ENCODE results near the gene XKR7.

Gene XKR7

GRCh38 chr20:31966991-31967655 is 828 bp upstream of the XKR7 start:
- Histone ChIP-seq H3K36me3 (ENCODE audit: control insufficient read depth, insufficient read depth, low read length, severe bottlenecking) (no peaks in the 10 kb centered on the region), H3K9me3 (ENCODE audit: control insufficient read depth, low read length) (no peaks in the 10 kb centered on the region), H3K27me3 (replicated peaks; ENCODE audit: control insufficient read depth, insufficient read depth, low read length) (peaks cover 67% of the 10 kb centered on the region), H3K9ac (ENCODE audit: low read length) (no peak overlapping the region), H3K4me3 (ENCODE audit: low read length) (no peak overlapping the region), H3K4me1 (ENCODE audit: control insufficient read depth, insufficient read depth, low read length) (no peaks in the 10 kb centered on the region)
- DNase-seq (ENCODE audit: low read depth) = no peak

- Histone ChIP-seq H3K36me3 (ENCODE audit: control insufficient read depth, insufficient read depth, low read length, severe bottlenecking) (no peaks in the 10 kb centered on the region), H3K9ac (ENCODE audit: low read length) (no peak overlapping the region), H3K4me1 (ENCODE audit: control insufficient read depth, insufficient read depth, low read length) (peaks cover 8% of the 10 kb centered on the region), H3K9me3 (ENCODE audit: control insufficient read depth, low read length) (no peaks in the 10 kb centered on the region), H3K27me3 (replicated peaks; ENCODE audit: control insufficient read depth, insufficient read depth, low read length) (peaks cover 55% of the 10 kb centered on the region), H3K4me3 (ENCODE audit: low read length) (no peak overlapping the region)
- DNase-seq (ENCODE audit: low read depth) = peak; percentile 85
These were observed 558 bp downstream of the XKR7 start for GRCh38 chr20:31968291-31969126.

DNA sequence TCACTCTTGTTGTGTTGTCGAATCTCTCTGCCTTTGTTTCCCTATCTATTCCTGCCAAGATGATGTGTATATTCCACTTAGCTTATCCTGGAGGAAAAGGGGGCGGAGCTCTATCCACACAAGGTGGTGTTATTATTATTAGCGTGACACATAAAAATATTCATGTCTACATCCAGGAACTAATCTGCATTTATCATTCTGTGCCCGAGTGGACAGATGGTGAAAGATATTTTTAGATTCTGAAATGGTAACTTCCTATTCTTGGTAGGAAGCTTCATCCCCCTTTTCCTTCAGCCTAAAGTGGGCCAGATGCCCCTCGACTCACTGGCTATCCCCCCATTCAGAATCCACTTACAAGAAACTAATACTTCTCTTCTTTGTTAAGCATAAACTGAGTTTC is 2.0 kb downstream of the XKR7 start:
- Histone ChIP-seq H3K9me3 (ENCODE audit: control insufficient read depth, low read length) (no peaks in the 10 kb centered on the region), H3K4me1 (ENCODE audit: control insufficient read depth, insufficient read depth, low read length) (peaks cover 8% of the 10 kb centered on the region), H3K9ac (ENCODE audit: low read length) (no peak overlapping the region), H3K4me3 (ENCODE audit: low read length) (no peak overlapping the region), H3K27me3 (replicated peaks; ENCODE audit: control insufficient read depth, insufficient read depth, low read length) (peaks cover 55% of the 10 kb centered on the region), H3K36me3 (ENCODE audit: control insufficient read depth, insufficient read depth, low read length, severe bottlenecking) (no peaks in the 10 kb centered on the region)
- DNase-seq (ENCODE audit: low read depth) = no peak

DNA sequence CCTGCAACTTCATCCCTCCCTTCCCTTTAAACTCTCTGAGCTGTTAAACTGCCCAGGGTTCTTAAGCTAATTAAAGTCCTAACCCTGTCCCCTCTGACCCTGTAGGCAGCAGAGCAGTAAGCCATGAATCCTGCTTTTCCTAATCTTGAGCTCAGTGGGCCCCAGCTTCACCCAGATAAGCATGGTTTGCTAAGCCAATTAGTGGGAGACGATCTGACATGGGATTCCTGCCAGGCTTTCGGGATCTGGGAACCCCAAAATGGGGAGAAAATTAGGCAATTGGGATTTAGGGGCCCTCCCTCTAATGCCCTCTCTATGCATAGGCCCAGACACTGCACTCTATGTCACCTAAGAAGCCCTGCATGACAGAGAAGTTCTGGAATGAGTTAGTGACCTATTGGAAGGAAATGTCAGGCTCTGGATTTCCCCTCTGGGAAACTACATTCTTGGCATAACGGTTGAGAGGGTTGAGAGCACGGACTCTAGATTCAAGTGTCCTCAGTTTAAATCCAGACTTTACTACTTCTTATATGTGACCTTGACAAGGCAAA is 4.6 kb downstream of the XKR7 start:
- Histone ChIP-seq H3K9ac (ENCODE audit: low read length) (no peak overlapping the region), H3K36me3 (ENCODE audit: control insufficient read depth, insufficient read depth, low read length, severe bottlenecking) (no peaks in the 10 kb centered on the region), H3K9me3 (ENCODE audit: control insufficient read depth, low read length) (no peaks in the 10 kb centered on the region), H3K4me3 (ENCODE audit: low read length) (no peak overlapping the region), H3K27me3 (replicated peaks; ENCODE audit: control insufficient read depth, insufficient read depth, low read length) (peaks cover 59% of the 10 kb centered on the region), H3K4me1 (ENCODE audit: control insufficient read depth, insufficient read depth, low read length) (peaks cover 8% of the 10 kb centered on the region)
- DNase-seq (ENCODE audit: low read depth) = peak; percentile 51

DNA sequence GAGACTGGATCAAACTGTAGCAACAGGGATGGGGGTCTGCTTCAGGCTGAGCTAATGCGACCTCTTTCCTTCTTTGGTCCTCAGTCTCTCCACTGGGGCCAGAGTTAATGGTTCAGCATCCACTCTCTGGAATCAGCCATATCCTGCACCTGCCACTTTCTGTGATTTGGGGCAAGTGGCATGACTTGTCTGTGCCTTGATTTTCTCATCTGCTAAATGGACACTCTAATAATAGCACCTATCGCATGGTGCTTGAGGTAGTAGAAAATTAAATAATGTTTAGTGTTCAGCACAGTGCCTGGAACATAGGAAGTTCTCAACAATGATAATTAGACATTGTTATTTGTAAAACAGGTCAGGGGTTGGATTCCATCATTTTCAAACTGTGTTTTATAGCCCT is 6.3 kb downstream of the XKR7 start:
- H3K36me3 ChIP-seq (ENCODE audit: control insufficient read depth, insufficient read depth, low read length, severe bottlenecking) = no peaks in the 10 kb centered on the region
- no peak overlapping the region for H3K4me3 ChIP-seq (ENCODE audit: low read length)
- H3K9ac ChIP-seq (ENCODE audit: low read length) = no peak overlapping the region
- no peaks in the 10 kb centered on the region for H3K9me3 ChIP-seq (ENCODE audit: control insufficient read depth, low read length)
- DNase-seq (ENCODE audit: low read depth) = no peak
- H3K4me1 ChIP-seq (ENCODE audit: control insufficient read depth, insufficient read depth, low read length) = peaks cover 8% of the 10 kb centered on the region
- peaks cover 60% of the 10 kb centered on the region for H3K27me3 ChIP-seq (replicated peaks; ENCODE audit: control insufficient read depth, insufficient read depth, low read length)

- Histone ChIP-seq H3K27me3 (replicated peaks; ENCODE audit: control insufficient read depth, insufficient read depth, low read length) (peaks cover 60% of the 10 kb centered on the region), H3K9me3 (ENCODE audit: control insufficient read depth, low read length) (no peaks in the 10 kb centered on the region), H3K4me1 (ENCODE audit: control insufficient read depth, insufficient read depth, low read length) (peaks cover 8% of the 10 kb centered on the region), H3K36me3 (ENCODE audit: control insufficient read depth, insufficient read depth, low read length, severe bottlenecking) (no peaks in the 10 kb centered on the region), H3K4me3 (ENCODE audit: low read length) (no peak overlapping the region), H3K9ac (ENCODE audit: low read length) (no peak overlapping the region)
- no peak for DNase-seq (ENCODE audit: low read depth)
These were observed 7.1 kb downstream of the XKR7 start for GRCh38 chr20:31974951-31975487.

DNA sequence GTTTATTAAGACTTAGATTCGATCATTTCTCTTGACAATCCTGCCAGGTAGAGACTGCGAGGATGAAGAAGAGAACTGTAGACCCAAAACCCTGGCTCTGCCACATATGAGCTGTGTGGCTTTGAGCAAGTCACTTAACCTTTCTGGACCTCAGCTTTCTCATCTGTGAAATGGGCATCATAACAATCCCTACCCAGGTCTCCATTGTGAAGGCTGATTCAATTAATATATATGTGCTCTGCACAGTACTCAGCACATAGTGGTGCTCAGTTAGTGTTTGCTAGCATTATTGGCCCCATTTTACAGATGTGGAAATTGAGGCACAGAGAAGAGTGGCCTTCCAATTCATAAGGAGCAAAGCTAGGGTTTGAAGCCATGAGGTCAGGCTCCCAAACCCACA is 7.9 kb downstream of the XKR7 start:
- Histone ChIP-seq H3K27me3 (replicated peaks; ENCODE audit: control insufficient read depth, insufficient read depth, low read length) (peaks cover 58% of the 10 kb centered on the region), H3K4me3 (ENCODE audit: low read length) (no peak overlapping the region), H3K9me3 (ENCODE audit: control insufficient read depth, low read length) (no peaks in the 10 kb centered on the region), H3K4me1 (ENCODE audit: control insufficient read depth, insufficient read depth, low read length) (peaks cover 8% of the 10 kb centered on the region), H3K9ac (ENCODE audit: low read length) (no peak overlapping the region), H3K36me3 (ENCODE audit: control insufficient read depth, insufficient read depth, low read length, severe bottlenecking) (no peaks in the 10 kb centered on the region)
- no peak for DNase-seq (ENCODE audit: low read depth)

GRCh38 chr20:31977080-31977479 is 9.1 kb downstream of the XKR7 start:
- Histone ChIP-seq H3K9me3 (ENCODE audit: control insufficient read depth, low read length) (no peaks in the 10 kb centered on the region), H3K36me3 (ENCODE audit: control insufficient read depth, insufficient read depth, low read length, severe bottlenecking) (no peaks in the 10 kb centered on the region), H3K4me1 (ENCODE audit: control insufficient read depth, insufficient read depth, low read length) (peaks cover 8% of the 10 kb centered on the region), H3K9ac (ENCODE audit: low read length) (no peak overlapping the region), H3K4me3 (ENCODE audit: low read length) (no peak overlapping the region), H3K27me3 (replicated peaks; ENCODE audit: control insufficient read depth, insufficient read depth, low read length) (peaks cover 56% of the 10 kb centered on the region)
- DNase-seq (ENCODE audit: low read depth) = no peak

DNA sequence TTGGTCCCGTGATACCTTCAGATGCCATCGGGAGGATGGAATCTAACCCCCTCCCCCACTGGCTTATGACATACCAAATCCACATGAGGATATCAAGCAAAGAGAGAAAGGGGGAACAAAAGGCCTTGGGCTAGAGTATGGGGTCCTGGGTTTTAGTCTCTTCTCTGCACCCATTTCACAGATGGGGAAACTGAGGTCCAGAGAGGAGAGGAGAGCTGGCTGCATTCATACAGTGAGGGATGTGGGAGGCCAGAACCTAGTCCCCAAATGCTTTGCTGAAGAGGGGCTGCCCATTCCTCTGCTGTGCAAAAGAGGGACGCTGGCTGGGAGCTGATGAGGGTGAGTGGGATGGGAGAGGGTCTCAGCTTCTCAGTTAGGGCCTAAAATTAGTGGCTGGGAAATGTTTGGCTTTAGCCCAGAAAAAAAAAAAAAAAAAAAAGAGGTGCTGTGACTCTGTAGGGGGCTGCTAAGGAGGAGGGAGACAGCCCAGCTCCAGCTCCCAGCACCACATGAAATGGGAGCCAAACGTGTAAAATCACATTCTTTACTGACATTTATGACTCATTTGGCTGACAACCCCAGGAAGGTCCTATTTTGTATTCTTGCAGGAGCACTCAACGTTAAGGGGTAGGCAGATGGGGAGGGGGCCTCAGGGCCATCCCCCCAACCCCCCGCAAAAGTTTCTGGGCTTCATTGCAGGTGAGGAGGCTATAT is 11.9 kb downstream of the XKR7 start:
- H3K9me3 ChIP-seq (ENCODE audit: control insufficient read depth, low read length) = no peaks in the 10 kb centered on the region
- no peak overlapping the region for H3K4me3 ChIP-seq (ENCODE audit: low read length)
- DNase-seq (ENCODE audit: low read depth) = no peak
- no peaks in the 10 kb centered on the region for H3K4me1 ChIP-seq (ENCODE audit: control insufficient read depth, insufficient read depth, low read length)
- no peaks in the 10 kb centered on the region for H3K36me3 ChIP-seq (ENCODE audit: control insufficient read depth, insufficient read depth, low read length, severe bottlenecking)
- H3K27me3 ChIP-seq (replicated peaks; ENCODE audit: control insufficient read depth, insufficient read depth, low read length) = peaks cover 64% of the 10 kb centered on the region
- H3K9ac ChIP-seq (ENCODE audit: low read length) = no peak overlapping the region

- peaks cover 57% of the 10 kb centered on the region for H3K27me3 ChIP-seq (replicated peaks; ENCODE audit: control insufficient read depth, insufficient read depth, low read length)
- H3K9me3 ChIP-seq (ENCODE audit: control insufficient read depth, low read length) = no peaks in the 10 kb centered on the region
- no peaks in the 10 kb centered on the region for H3K4me1 ChIP-seq (ENCODE audit: control insufficient read depth, insufficient read depth, low read length)
- no peak overlapping the region for H3K9ac ChIP-seq (ENCODE audit: low read length)
- H3K4me3 ChIP-seq (ENCODE audit: low read length) = no peak overlapping the region
- no peak for DNase-seq (ENCODE audit: low read depth)
- no peaks in the 10 kb centered on the region for H3K36me3 ChIP-seq (ENCODE audit: control insufficient read depth, insufficient read depth, low read length, severe bottlenecking)
These were observed 13.8 kb downstream of the XKR7 start for GRCh38 chr20:31981784-31982183.

DNA sequence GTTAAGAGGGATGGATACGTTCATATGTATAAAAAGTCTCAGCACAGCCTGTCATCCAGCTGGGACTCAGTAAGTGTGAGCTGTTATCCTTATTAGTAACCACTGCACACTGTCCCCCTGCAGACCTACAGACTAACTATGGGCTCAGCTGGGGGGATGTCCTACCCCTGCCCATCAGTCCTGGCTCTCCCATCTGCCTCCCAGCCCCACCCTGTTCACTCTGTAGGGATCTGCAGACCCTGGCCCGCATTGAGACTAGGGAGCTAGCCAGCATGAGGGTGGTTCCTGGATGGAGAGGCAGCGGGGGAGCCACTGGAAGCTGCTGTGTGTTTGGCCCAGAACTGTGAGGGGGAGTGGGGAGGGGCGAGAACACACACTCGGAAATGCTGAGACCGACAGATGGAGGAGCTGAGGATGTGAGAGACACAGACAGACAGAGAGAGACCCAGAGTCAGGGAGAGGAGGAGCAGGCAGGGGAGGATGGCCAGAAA is 17.1 kb downstream of the XKR7 start:
- H3K4me3 ChIP-seq (ENCODE audit: low read length) = no peak overlapping the region
- no peaks in the 10 kb centered on the region for H3K4me1 ChIP-seq (ENCODE audit: control insufficient read depth, insufficient read depth, low read length)
- no peaks in the 10 kb centered on the region for H3K9me3 ChIP-seq (ENCODE audit: control insufficient read depth, low read length)
- H3K27me3 ChIP-seq (replicated peaks; ENCODE audit: control insufficient read depth, insufficient read depth, low read length) = peaks cover 37% of the 10 kb centered on the region
- DNase-seq (ENCODE audit: low read depth) = no peak
- no peak overlapping the region for H3K9ac ChIP-seq (ENCODE audit: low read length)
- H3K36me3 ChIP-seq (ENCODE audit: control insufficient read depth, insufficient read depth, low read length, severe bottlenecking) = no peaks in the 10 kb centered on the region
